Medulla oblongata (tissue), 1 donor: ENCODE data around the gene MAST4.
"Not testable (repeated sequence)": the region's sequence is repeated elsewhere in the genome, so short reads cannot be mapped to it uniquely, and the experiment has no call there.

Experiments used
- DNase-seq: peaks from one replicate; pipeline ENCODE4 v3.0.0-alpha.2; 2015; ENCODE audit errors: extremely low spot score

The MAST4 gene

GRCh38 chr5:67123819-67124218 is 527.6 kb downstream of the MAST4 start:
- no peak for DNase-seq

DNA sequence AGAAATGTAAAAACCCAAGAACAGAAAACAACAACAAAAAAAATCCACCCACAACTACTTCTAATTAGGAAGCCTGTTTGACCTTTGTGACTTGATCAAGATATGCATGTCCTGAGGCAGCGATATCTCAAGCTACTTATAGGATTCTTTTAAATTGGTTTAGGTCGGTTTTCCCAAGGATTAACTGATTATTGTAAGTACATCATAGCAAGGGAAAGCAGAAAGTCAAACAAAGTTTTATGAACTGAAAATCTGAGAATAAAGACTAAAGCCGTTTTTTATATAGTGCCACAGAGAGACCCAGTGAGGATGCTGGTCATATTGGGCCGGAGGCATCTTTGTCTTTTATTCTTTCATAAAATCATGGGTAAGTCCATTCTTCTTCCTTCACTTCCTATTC is 528.4 kb downstream of the MAST4 start:
- DNase-seq = no peak

GRCh38 chr5:67127347-67127895 is 531.2 kb downstream of the MAST4 start:
- not testable (repeated sequence) for DNase-seq

GRCh38 chr5:67129768-67130167 is 533.6 kb downstream of the MAST4 start:
- DNase-seq = no peak

- no peak for DNase-seq
These were observed 537.0 kb downstream of the MAST4 start for GRCh38 chr5:67133217-67133616.

DNA sequence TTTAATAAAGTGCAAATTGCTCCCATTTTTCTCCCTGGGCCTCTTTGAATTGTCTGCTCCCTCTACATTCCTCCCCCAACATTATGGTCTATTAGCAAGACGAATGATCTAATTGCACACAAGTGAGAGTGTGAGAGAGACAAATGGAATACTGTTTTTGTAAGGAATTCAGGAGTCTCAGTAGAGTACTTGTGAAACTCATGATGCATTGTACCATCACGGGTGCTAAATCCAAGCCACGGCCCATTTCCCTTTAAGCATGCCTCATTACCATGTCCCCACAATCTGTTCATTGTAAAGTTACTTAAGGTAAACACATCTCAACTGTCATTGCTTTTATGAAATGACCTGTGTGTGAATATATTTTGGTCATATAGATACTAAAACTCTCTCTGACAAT is 537.6 kb downstream of the MAST4 start:
- DNase-seq = no peak

DNA sequence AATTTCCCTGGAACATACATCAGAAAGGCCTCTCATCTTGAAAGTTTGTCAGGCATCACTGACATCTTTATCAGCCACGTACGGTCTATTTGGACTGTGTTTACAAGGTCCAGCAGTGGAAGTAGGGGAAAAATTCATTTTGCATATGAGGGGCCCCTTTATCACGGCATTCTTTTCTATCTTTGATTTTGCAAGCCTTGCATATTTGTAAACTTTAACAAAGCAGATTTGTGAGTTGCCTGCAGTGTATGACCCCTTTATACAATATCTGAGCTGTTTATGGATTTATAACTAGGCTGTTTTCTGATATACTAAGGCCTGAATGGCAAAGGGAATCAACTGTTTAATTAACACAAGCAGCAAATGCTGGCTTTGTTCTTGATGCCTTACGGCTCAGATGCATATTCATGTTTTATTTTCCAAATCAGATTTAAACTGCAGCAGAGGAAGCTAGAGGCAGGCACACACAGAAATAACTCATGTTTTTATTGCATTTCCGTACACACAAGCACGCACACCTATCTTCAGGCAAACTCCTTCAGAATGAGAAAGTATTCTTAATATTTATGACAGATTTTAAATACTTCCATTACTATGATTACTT is 539.3 kb downstream of the MAST4 start:
- no peak for DNase-seq

DNA sequence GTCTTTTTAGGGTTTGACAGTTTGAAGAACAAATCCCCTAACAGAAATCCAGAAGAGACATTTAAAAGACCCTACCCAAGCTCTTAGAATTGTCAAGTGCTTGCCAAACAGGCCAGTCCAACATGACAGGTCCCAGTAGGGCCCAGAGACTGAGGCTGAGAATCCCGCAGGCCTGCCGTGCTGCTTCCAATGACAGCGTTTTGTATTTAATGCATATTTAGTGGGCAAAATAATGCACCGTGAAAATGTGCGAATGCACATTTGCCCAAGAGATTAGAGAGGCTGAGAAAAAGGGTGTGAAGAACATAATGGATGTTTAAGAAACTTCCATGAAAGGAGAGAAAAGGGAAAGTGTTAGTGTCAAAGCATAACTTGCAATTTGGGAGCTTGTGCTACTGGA is 542.8 kb downstream of the MAST4 start:
- no peak for DNase-seq

DNA sequence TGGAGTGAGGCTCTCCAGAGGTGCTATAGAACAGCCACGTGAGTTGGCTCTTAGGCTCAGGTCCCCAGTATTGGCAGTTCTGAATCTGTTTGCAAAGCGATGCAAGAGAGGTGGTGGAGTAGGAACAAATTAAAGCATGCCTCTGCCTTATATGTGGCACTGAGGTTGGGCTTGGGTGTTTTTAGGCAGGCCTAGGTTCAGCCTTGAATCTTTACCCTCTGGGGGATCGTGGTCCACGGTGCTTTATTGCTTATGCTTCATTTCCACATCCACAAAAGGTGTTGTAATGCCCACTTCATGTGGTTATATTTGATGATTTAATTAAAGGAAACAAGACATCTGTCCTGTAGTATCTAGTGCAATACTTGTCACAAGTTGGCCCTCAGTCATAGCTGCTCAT is 544.2 kb downstream of the MAST4 start:
- no peak for DNase-seq

DNA sequence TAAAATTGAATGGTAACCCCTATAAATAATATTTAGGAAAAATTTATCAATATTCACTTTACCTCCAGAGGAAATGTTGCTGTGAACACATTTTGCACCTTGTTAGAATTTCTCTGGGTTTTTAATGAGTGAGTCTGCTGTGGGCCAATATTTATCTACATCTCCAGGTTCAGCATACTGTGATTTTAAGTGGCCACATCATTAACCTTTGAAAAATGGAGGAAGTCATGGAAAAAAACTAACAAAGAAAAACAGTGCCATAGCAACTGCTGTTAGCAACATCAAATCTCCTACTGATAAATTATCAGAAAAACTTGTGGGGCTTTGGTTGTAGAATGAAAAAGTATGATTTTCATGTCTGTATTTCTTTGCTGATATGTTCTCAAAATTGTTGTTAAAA is 545.5 kb downstream of the MAST4 start:
- DNase-seq = no peak

GRCh38 chr5:67142816-67143215 is 546.6 kb downstream of the MAST4 start:
- DNase-seq = no peak

DNA sequence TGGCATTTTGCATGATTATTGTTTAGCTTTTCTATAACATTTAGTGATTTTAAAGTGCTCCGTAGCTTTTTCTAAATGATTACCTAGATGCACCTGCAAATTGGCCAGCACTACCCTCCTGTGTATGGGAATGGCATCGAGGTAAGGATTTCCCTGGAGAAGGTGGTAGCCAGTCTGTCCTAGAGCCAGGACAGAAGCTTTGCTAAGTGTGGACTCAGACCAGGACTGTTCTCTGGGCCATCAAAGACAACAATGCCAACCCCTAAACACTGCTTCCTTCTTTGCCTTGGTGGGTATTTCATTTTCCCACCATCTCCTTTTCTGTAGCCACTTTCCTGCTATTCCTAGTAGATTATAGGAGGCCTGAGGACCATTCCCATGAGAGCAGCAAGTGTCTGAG is 547.4 kb downstream of the MAST4 start:
- no peak for DNase-seq

DNA sequence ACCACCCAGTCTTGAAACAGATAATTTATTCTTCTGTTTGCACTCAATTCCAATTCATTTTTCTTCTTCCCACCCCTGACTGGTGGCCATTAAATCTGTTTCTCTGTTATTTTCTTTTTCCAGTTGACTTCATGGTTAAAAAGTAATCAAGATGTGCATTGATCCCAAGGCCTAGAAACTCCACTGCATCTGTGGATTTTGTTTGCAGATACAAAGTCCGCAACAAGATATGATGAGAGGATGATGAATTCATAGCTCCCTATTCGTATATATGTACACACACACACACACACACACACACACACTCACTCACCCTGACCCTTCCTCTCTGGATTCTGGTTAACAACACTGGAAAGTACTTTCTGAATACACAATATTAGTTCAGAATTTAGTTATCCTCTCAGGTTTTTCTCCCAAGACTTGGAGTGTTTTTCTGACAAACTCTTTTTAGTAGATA is 548.0 kb downstream of the MAST4 start:
- DNase-seq = no peak

DNA sequence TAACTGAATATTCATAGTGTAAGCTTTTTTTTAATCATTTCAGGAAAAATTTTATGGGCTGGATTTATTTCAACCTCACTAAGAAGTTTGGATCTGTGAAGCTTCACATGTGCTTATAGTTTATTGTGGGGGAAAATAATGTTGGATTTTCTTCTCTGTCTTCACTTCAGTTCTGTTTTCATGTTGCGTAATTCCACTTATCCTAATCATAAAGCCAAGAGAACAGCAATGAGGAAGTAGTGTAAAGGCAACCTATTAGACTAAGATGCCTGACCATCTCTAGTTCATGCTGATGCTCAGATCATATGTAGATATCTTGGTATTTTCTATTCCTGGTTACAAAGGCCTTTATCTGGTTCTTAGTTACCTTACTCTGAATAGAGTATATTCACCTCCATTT is 550.4 kb downstream of the MAST4 start:
- DNase-seq = no peak

DNA sequence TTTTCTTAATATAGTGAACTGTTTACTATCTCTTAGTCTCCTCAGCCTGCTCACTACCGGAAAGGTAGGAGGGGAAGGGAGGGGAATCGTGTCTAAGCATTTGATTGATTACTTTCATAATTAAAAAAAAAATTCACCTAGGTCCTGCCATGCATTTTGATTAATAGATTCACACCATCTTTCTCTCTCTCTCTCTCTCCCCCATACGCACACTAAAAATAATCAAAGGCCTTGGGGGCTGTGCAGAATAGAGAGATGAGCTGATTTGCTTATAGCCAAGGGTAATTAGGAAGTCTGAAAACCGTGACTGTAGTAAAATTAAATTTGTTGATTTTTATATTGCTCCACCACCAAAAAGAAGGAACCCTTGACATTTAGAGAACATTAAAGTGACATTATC is 550.8 kb downstream of the MAST4 start:
- DNase-seq = no peak

- no peak for DNase-seq
These were observed 551.6 kb downstream of the MAST4 start for GRCh38 chr5:67147760-67148159.

DNA sequence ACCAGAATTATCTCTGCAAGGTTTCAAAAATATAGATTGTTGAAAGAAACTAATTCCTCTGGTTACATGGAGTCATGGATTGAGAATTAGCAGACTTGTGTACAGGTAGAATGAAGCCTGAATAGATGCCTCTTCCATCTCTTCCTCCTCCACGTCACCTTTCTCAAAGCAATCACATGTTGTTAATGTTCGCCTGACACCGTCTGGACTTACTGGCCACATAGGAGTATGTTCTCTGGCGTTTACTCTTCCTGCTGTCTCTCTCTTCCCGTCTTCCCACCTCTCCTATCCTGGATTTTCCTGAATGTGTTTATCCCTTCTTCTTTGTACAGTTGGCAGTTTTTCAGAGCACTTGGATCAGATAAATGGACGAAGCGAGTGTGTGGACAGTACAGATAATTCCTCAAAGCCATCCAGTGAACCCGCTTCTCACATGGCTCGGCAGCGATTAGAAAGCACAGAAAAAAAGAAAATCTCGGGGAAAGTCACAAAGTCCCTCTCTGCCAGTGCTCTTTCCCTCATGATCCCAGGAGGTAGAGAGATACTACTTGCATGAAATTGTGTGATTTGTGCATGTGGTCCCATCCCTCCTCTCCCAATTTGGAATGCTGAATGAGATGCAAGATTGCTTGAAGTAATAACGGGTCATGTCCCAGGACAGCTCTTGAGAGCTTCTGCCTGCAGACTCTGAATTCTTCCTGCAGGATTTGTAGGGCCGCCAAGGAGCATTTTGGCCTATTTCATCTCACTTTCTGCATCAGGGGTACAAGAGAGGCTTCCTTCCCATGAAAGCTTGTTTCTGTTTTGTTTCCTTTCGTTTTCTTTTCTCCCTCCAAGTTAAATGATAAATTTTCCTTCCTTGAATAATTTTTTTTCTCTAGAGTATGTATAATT is 553.1 kb downstream of the MAST4 start:
- DNase-seq = peak; percentile 14

- peak; percentile 73 for DNase-seq
These were observed 553.8 kb downstream of the MAST4 start for GRCh38 chr5:67149951-67150523.

- DNase-seq = peak; percentile 14
These were observed 556.2 kb downstream of the MAST4 start for GRCh38 chr5:67152400-67152799.

DNA sequence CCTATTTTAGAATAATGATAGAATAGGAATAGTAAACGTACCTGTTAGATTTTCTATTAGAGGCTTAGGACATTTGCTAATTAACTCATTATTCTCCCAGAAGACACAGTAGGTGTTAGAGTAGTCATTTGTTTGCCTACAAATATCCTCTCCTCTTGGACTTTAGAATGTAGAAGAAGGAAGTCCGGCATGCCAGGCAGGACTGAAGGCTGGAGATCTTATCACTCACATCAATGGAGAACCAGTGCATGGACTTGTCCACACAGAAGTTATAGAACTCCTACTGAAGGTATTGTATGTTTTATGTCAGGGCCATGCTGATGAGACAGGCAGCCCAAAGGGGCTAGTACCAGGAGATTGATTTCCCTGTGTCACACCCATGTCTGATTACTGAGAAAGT is 557.1 kb downstream of the MAST4 start:
- DNase-seq = no peak

DNA sequence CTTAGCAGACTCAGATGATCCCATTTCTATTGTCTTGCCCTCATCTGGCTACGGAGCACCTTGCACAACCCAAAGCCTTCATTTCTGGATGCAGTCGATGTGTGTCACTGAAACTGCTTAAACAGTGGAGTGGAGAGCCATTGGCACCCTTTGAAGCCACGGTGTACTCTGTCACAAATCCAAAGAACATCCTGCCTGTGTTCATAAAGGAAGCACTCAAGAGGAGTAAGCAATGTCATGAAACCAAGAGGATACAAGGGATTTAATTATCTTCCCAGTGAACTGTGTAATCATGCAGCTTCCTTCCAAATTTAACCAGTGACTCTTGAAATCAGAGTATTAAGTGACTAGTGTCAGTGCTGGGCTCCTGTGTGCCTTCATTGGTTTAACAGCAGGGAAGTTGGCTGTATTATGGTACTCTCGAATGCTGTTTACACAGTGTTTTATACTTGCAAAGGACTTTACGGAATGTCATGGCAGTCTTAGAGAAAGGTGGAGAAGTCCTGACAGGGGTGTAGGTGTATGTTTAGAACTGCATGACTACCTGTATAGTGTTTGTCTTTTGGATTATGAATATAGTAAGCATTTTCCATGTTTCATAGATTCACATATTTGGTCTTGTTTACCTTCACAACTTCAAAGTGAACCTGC is 558.5 kb downstream of the MAST4 start:
- DNase-seq = peak; percentile 13

GRCh38 chr5:67156976-67157583 is 560.9 kb downstream of the MAST4 start:
- DNase-seq = peak; percentile 37
